HUES48 (cell line): ENCODE data around the gene SLC1A4.
A peak's percentile ranks its signal among the peaks of the same experiment; 100 is the strongest.
"Not testable (repeated sequence)": the region's sequence is repeated elsewhere in the genome, so short reads cannot be mapped to it uniquely, and the experiment has no call there.

Experiments
- H3K27ac ChIP-seq: one replicate; pipeline ENCODE4 v1.7.0; 2013; ENCODE audit warnings: low read depth, low read length, inconsistent platforms
- H3K27me3 ChIP-seq: 2 replicates; pipeline ENCODE4 v1.6.1; 2013; ENCODE audit warnings: mild to moderate bottlenecking, low read length; ENCODE audit not compliant: control insufficient read depth, insufficient read depth
- H3K36me3 ChIP-seq: 2 replicates; pipeline ENCODE4 v1.6.1; 2013; ENCODE audit warnings: low read length; ENCODE audit not compliant: control insufficient read depth, insufficient read depth
- H3K4me1 ChIP-seq: 2 replicates; pipeline ENCODE4 v1.6.1; 2013; ENCODE audit warnings: mild to moderate bottlenecking, low read length; ENCODE audit not compliant: control insufficient read depth, insufficient read depth
- H3K4me3 ChIP-seq: 2 replicates; pipeline ENCODE4 v1.5.1; 2013; ENCODE audit warnings: mild to moderate bottlenecking, low read depth, low read length
- H3K9ac ChIP-seq: 2 replicates; pipeline ENCODE4 v1.6.1; 2013; ENCODE audit warnings: mild to moderate bottlenecking, low read depth, low read length, moderate library complexity
- H3K9me3 ChIP-seq: 2 replicates; pipeline ENCODE4 v1.6.1; 2013; ENCODE audit warnings: low read length; ENCODE audit not compliant: control insufficient read depth, insufficient read depth

SLC1A4 gene

DNA sequence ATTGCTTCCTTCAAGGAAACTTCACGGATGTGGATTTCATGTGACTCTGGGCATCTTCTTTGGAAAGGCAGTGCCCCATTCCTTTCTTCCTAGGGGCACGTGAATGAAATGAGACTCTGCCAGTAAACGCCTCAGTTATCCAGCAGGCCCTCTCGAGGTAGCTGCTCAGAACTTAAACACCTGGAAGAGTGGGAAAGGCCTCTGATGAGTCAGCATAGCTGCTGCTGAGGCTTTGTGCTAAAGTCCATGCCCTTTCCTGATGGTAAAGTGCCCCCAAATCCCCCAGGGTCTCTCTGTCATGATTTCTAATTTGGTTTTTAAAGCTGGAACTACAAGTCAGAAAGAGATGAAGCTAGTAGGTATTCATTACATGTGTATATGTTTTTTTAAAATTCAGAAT is 3.8 kb downstream of the SLC1A4 start:
- H3K9me3 ChIP-seq, result no peaks in the 10 kb centered on the region
- H3K4me1 ChIP-seq, result no peaks in the 10 kb centered on the region; the same call in 1 of the 2 replicates
- peaks cover 50% of the 10 kb centered on the region for H3K27me3 ChIP-seq
- no peak overlapping the region for H3K27ac ChIP-seq
- no peak overlapping the region for H3K9ac ChIP-seq
- H3K36me3 ChIP-seq, result no peaks in the 10 kb centered on the region
- no peak overlapping the region for H3K4me3 ChIP-seq

- H3K4me3 ChIP-seq, result no peak overlapping the region
- no peaks in the 10 kb centered on the region for H3K36me3 ChIP-seq
- H3K27ac ChIP-seq, result no peak overlapping the region
- no peak overlapping the region for H3K9ac ChIP-seq
- peaks cover 31% of the 10 kb centered on the region for H3K27me3 ChIP-seq
- peaks cover 6% of the 10 kb centered on the region for H3K4me1 ChIP-seq
- H3K9me3 ChIP-seq, result no peaks in the 10 kb centered on the region
These were observed 5.8 kb downstream of the SLC1A4 start for GRCh38 chr2:64995041-64995440.

DNA sequence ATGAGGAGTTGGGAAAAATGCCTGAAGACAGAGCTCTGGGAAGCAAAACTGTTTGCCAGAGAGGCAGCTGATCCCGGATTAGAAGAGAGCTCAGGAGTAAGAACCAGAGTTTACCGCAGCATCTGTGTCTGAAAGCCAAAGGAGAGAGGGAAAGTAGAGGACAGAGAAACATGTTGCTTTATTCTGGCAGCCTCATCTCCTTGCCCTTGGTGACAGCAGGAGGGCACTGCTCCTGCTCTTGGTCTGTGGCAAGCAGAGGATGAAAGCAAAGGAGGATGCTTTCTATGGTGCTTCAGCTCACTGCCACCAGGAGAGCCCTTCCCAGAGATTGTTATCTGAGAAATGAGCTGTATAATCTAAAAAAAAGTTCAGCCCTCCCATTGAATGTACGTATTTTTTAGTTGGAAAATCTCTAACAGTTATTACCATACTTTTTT is 7.7 kb downstream of the SLC1A4 start:
- H3K27me3 ChIP-seq, result peaks cover 14% of the 10 kb centered on the region
- H3K4me1 ChIP-seq, result peaks cover 6% of the 10 kb centered on the region; the same call in 1 of the 2 replicates
- no peak overlapping the region for H3K9ac ChIP-seq

DNA sequence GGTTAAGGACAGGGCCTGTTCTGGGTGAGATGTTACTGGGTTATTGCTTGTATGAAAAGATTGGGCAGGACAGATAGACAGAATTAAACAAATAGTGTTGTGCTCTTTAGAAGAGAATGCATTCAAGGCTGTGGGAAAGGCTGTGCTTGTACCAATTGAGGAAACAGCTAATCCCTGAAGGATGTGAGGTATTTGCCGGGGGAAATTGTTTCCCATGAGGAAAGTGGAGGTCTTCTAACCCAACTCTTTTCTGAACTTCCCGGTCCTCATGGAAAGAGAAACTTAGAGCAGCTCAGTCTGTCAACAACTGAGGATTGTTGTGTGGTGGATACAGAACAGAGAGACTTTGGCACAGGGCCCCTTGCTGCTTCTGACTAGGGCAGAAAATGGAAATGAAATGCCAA is 9.5 kb downstream of the SLC1A4 start:
- Histone ChIP-seq H3K27me3 (no peaks in the 10 kb centered on the region), H3K4me3 (no peak overlapping the region), H3K4me1 (peaks cover 6% of the 10 kb centered on the region; the same call in 1 of the 2 replicates), H3K9me3 (no peaks in the 10 kb centered on the region), H3K9ac (no peak overlapping the region), H3K27ac (no peak overlapping the region), H3K36me3 (no peaks in the 10 kb centered on the region)

More for the DNA sequence above, 7.7 kb downstream of the SLC1A4 start:
- no peaks in the 10 kb centered on the region for H3K36me3 ChIP-seq
- no peak overlapping the region for H3K27ac ChIP-seq
- H3K9me3 ChIP-seq, result no peaks in the 10 kb centered on the region
- no peak overlapping the region for H3K4me3 ChIP-seq

GRCh38 chr2:64999754-65000153 is 10.6 kb downstream of the SLC1A4 start:
- Histone ChIP-seq H3K4me1 (peaks cover 6% of the 10 kb centered on the region; the same call in 1 of the 2 replicates), H3K27ac (no peak overlapping the region), H3K36me3 (no peaks in the 10 kb centered on the region)

GRCh38 chr2:65000644-65001043 is 11.4 kb downstream of the SLC1A4 start:
- Histone ChIP-seq H3K36me3 (no peaks in the 10 kb centered on the region), H3K27me3 (no peaks in the 10 kb centered on the region), H3K9me3 (no peaks in the 10 kb centered on the region), H3K4me3 (no peak overlapping the region), H3K9ac (no peak overlapping the region), H3K27ac (no peak overlapping the region), H3K4me1 (peaks cover 6% of the 10 kb centered on the region; the same call in 1 of the 2 replicates)

More at GRCh38 chr2:64999754-65000153, 10.6 kb downstream of the SLC1A4 start:
- no peaks in the 10 kb centered on the region for H3K9me3 ChIP-seq
- no peak overlapping the region for H3K9ac ChIP-seq
- H3K27me3 ChIP-seq, result no peaks in the 10 kb centered on the region
- no peak overlapping the region for H3K4me3 ChIP-seq

GRCh38 chr2:65003037-65003436 is 13.8 kb downstream of the SLC1A4 start:
- no peak overlapping the region for H3K9ac ChIP-seq
- no peak overlapping the region for H3K27ac ChIP-seq
- H3K4me3 ChIP-seq, result no peak overlapping the region
- H3K9me3 ChIP-seq, result no peaks in the 10 kb centered on the region
- no peaks in the 10 kb centered on the region for H3K27me3 ChIP-seq
- H3K4me1 ChIP-seq, result peaks cover 6% of the 10 kb centered on the region; the same call in 1 of the 2 replicates
- no peaks in the 10 kb centered on the region for H3K36me3 ChIP-seq

DNA sequence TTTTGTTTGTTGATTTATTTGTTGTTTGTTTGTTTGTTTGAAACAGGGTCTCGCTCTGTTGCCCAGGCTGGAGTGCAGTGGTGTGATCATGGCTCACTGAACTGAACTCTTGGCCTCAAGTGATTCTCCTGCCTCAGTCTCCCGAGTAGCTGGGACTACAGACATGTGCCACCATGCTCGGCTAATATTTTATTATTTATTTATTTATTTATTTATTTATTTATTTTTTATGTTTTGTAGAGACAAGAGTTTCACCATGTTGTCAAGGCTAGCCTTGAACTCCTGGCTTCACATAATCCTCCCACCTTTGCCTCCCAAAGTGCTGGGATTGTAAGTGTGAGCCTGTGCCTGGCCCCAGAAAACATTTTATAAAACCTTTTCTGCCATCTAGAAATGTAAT is 15.0 kb downstream of the SLC1A4 start:
- H3K36me3 ChIP-seq, H3K9ac ChIP-seq, H3K9me3 ChIP-seq, H3K27ac ChIP-seq, H3K27me3 ChIP-seq, H3K4me1 ChIP-seq, H3K4me3 ChIP-seq: not testable (repeated sequence)

DNA sequence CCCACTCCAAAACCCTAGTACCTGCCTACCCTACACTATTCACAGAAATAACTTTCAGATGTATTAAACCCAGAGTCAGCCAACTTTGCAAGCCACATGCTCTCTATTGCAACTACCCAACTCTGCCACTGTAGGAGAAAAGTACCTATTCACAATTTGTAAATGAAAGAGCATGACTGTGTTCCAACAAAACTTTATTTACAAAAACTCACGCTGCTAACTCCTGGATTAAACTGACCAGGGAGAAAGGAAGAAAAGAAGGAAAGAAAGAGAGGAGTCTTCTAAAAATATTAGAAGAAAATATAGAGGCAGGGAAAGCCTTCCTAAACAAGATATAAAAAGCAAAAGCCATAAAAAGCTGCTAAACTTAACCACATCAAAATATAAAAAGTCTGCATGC is 24.6 kb downstream of the SLC1A4 start:
- H3K9ac ChIP-seq, result no peak overlapping the region
- H3K36me3 ChIP-seq, result peaks cover under 1% of the 10 kb centered on the region; the same call in 1 of the 2 replicates
- no peak overlapping the region for H3K27ac ChIP-seq

DNA sequence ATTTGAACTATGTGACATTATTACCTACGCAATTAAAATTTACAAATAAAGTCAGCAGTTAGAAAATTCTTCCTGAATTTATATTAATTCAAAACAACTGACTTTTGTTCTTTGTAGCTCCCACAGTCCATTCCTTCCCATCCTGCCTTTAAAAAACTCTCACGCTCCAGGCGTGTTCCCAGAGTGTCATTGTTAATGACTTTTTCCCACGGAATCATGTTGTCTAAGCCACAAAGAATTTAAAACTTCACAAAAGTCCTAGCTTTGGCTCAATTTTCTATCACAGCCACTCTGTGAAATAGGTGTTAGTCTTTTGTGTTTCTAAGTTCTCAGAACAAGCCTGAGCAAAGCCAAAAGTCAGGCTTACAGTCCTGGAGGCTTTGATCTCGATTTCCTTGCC is 26.5 kb downstream of the SLC1A4 start:
- Histone ChIP-seq H3K4me3 (no peak overlapping the region), H3K27me3 (no peaks in the 10 kb centered on the region), H3K36me3 (peaks cover 3% of the 10 kb centered on the region; the same call in 1 of the 2 replicates), H3K27ac (peak overlapping the region; percentile 11), H3K4me1 (peaks cover 9% of the 10 kb centered on the region), H3K9me3 (no peaks in the 10 kb centered on the region), H3K9ac (no peak overlapping the region)

More for the DNA sequence above, 24.6 kb downstream of the SLC1A4 start:
- peaks cover 9% of the 10 kb centered on the region for H3K4me1 ChIP-seq
- no peaks in the 10 kb centered on the region for H3K27me3 ChIP-seq
- no peaks in the 10 kb centered on the region for H3K9me3 ChIP-seq
- no peak overlapping the region for H3K4me3 ChIP-seq

GRCh38 chr2:65016789-65017188 is 27.6 kb downstream of the SLC1A4 start:
- no peak overlapping the region for H3K9ac ChIP-seq
- H3K36me3 ChIP-seq, result peaks cover 3% of the 10 kb centered on the region; the same call in 1 of the 2 replicates
- no peaks in the 10 kb centered on the region for H3K9me3 ChIP-seq
- peaks cover 9% of the 10 kb centered on the region for H3K4me1 ChIP-seq
- no peak overlapping the region for H3K27ac ChIP-seq
- no peaks in the 10 kb centered on the region for H3K27me3 ChIP-seq
- H3K4me3 ChIP-seq, result no peak overlapping the region
